Measurements from ENCODE around the gene DPP10. TPM values are rescaled to one million over a fixed set of nuclear protein-coding genes. Genes with fewer than 3 reads are reported as not detected.

DPP10 gene
- total and polyA plus RNA-seq, 2 of the 13 experiments (the other 11 are each of a cell fraction or from before 2014, with no cell fraction given), result 0.95 to 1.7 TPM

DNA sequence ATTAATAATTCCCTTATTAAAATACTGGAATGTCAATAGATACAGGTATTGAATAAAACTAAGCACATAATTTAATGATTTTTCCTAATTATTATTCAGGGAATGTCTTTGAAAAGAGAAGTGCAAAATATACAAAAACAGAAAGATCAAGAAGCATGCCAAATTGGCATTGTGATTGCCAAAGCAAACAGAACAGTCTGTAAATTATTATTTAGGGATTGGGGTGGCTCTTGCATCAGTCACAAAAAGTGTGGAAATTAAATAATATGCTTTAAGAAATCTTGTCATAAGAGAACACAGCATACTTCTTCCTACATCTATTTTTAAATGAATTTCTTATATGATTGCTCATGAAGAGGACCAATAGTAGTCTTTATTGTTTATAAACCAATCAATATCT lies 1211.9 kb downstream of the DPP10 start:
- DNase-seq (ENCODE audit: low spot score), result no peak
- Histone ChIP-seq H3K27ac (ENCODE audit: extremely low read length, insufficient read depth, low read length) (no peak overlapping the region), H3K4me2 (ENCODE audit: low read depth, low read length) (no peak overlapping the region), H3K36me3 (replicated peaks in 1 of 2; ENCODE audit: control insufficient read depth in 1 of 2, insufficient read depth in 2 of 2, low read length in 2 of 2) (no peaks in the 10 kb centered on the region), H3K27me3 (ENCODE audit: control insufficient read depth in 1 of 2, insufficient read depth in 2 of 2, low read length in 2 of 2) (no peaks in the 10 kb centered on the region), H3K9ac (ENCODE audit: insufficient read depth, low read depth, low read length) (no peak overlapping the region), H2AFZ (ENCODE audit: low read length) (no peak overlapping the region), H4K20me1 (ENCODE audit: insufficient read depth, low read length) (no peaks in the 10 kb centered on the region), H3K9me3 (ENCODE audit: low read length) (peaks cover 88% of the 10 kb centered on the region), H3K79me2 (ENCODE audit: insufficient read depth, low read length) (no peaks in the 10 kb centered on the region), H3K4me3 (replicated peaks in 1 of 3; ENCODE audit: insufficient read depth in 1 of 3, low read depth in 2 of 3, low read length in 3 of 3) (no peak overlapping the region), H3K4me1 (ENCODE audit: insufficient read depth, low read length) (no peaks in the 10 kb centered on the region)
- ChIA-PET POLR2A (no interaction called here), CTCF (ENCODE audit: low intra/inter-chr PET ratio, low total read pairs) (no interaction called here)
- FAIRE-seq, result no peak
- in situ Hi-C loops (cut with HindIII; ENCODE audit: extremely low pct_ligation_motif_present, low pct_unique_long_range_greater_than_20kb), result no loop called here
- intact Hi-C loops (cut with micrococcal nuclease; ENCODE audit: unreplicated experiment), result no loop called here
- no TSS peak for BruUV-seq (replicated peaks)
- no peak for ATAC-seq
- TF ChIP-seq ZNF160 (CRISPR knock-in tag; IDR thresholded peaks at IDR 0.05) (no peak), ZNF570 (CRISPR knock-in tag; IDR thresholded peaks at IDR 0.05; ENCODE audit: borderline replicate concordance) (no peak), ZSCAN21 (CRISPR knock-in tag; IDR thresholded peaks at IDR 0.05; ENCODE audit: borderline replicate concordance) (no peak), ZFP62 (CRISPR knock-in tag; IDR thresholded peaks at IDR 0.05) (no peak), MAFG (CRISPR knock-in tag; IDR thresholded peaks at IDR 0.05) (no peak), ZNF772 (CRISPR knock-in tag; IDR thresholded peaks at IDR 0.05) (no peak), KDM5B (CRISPR knock-in tag; IDR thresholded peaks at IDR 0.05; ENCODE audit: borderline replicate concordance) (no peak), HNF4G (IDR thresholded peaks at IDR 0.05; ENCODE audit: borderline replicate concordance, low read depth, low read length) (no peak), HNF4G (CRISPR knock-in tag; IDR thresholded peaks at IDR 0.05; ENCODE audit: borderline replicate concordance, low read depth) (no peak), RFX3 (CRISPR knock-in tag; IDR thresholded peaks at IDR 0.05) (no peak), RBAK (CRISPR knock-in tag; IDR thresholded peaks at IDR 0.05) (no peak), NFATC3 (CRISPR knock-in tag; IDR thresholded peaks at IDR 0.05) (no peak), NR3C1 (CRISPR knock-in tag; IDR thresholded peaks at IDR 0.05) (no peak)
- TF ChIP-seq, protein P1, sequence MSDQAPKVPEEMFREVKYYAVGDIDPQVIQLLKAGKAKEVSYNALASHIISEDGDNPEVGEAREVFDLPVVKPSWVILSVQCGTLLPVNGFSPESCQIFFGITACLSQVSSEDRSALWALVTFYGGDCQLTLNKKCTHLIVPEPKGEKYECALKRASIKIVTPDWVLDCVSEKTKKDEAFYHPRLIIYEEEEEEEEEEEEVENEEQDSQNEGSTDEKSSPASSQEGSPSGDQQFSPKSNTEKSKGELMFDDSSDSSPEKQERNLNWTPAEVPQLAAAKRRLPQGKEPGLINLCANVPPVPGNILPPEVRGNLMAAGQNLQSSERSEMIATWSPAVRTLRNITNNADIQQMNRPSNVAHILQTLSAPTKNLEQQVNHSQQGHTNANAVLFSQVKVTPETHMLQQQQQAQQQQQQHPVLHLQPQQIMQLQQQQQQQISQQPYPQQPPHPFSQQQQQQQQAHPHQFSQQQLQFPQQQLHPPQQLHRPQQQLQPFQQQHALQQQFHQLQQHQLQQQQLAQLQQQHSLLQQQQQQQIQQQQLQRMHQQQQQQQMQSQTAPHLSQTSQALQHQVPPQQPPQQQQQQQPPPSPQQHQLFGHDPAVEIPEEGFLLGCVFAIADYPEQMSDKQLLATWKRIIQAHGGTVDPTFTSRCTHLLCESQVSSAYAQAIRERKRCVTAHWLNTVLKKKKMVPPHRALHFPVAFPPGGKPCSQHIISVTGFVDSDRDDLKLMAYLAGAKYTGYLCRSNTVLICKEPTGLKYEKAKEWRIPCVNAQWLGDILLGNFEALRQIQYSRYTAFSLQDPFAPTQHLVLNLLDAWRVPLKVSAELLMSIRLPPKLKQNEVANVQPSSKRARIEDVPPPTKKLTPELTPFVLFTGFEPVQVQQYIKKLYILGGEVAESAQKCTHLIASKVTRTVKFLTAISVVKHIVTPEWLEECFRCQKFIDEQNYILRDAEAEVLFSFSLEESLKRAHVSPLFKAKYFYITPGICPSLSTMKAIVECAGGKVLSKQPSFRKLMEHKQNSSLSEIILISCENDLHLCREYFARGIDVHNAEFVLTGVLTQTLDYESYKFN (CRISPR knock-in tag; conservative IDR thresholded peaks at IDR 0.05), result no peak
- TF ChIP-seq, protein P2, sequence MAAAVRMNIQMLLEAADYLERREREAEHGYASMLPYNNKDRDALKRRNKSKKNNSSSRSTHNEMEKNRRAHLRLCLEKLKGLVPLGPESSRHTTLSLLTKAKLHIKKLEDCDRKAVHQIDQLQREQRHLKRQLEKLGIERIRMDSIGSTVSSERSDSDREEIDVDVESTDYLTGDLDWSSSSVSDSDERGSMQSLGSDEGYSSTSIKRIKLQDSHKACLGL (CRISPR knock-in tag; IDR thresholded peaks at IDR 0.05), result no peak

Data from HepG2 (cell line).